ENCODE data around the gene FBN2. TPM values are rescaled to one million over a fixed set of nuclear protein-coding genes. Genes with fewer than 3 reads are reported as not detected.
"Not testable (repeated sequence)": the region's sequence is repeated elsewhere in the genome, so short reads cannot be mapped to it uniquely, and the experiment has no call there.

The FBN2 gene
- total and polyA plus RNA-seq, 9 of the 15 experiments (the other 6 are each of a cell fraction or from before 2014, with no cell fraction given), result 0.01 to 0.09 TPM; not detected in 7

DNA sequence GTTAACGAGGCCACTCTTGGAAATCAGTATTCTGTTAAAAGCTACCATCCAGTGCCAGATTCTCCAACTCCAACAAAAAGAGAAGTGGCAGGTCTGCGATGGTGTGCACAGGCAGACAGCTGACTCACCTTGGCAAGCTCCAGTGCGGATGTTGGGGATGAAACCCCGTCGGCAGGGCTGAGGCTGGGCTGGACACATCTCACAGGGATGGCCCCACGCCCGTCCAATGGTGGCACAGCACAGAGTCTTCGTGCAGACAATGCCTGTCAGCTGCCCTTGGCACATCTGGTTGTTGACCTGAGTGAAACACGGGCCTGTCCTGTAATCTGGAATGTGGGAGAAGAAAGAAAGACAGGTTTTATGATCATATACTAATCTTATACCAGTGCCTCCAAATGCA lies 73.4 kb downstream of the FBN2 start (continued):
- TF ChIP-seq POLR2G (IDR thresholded peaks at IDR 0.05; ENCODE audit: low read depth, low read length) (no peak), PML (IDR thresholded peaks at IDR 0.05; ENCODE audit: low read length) (no peak)

- 0 out of 2 replicates have a peak, but pooled peaks cover 2% of the 10 kb centered on the region for H3K9me3 ChIP-seq (replicated peaks; ENCODE audit: control insufficient read depth, insufficient read depth, low read depth, low read length)
- H3K36me3 ChIP-seq (ENCODE audit: control insufficient read depth, insufficient read depth, low read length), result no peaks in the 10 kb centered on the region
- H2AFZ ChIP-seq (ENCODE audit: low read depth, low read length), result no peak overlapping the region
- H3K79me2 ChIP-seq (ENCODE audit: control insufficient read depth, insufficient read depth, low read length), result no peaks in the 10 kb centered on the region
- H3K9ac ChIP-seq (ENCODE audit: insufficient read depth in 1 of 2, low read depth in 2 of 2, low read length in 2 of 2), result no peak overlapping the region
- in situ Hi-C loops (cut with MboI) (no loop called here), intact Hi-C loops (cut with micrococcal nuclease) (no loop called here)
- no peak for FAIRE-seq
- no peaks in the 10 kb centered on the region for H4K20me1 ChIP-seq (replicated peaks; ENCODE audit: control insufficient read depth, insufficient read depth, low read length)
- BruUV-seq (replicated peaks), result no TSS peak
- no peak overlapping the region for H3K4me3 ChIP-seq
- no peak overlapping the region for H3K27ac ChIP-seq (ENCODE audit: extremely low read depth, low read depth, low read length)
- WGBS (ENCODE audit: insufficient coverage, low coverage, missing lambda C conversion rate), result 0% methylated on average over 2 of the region's 2 CpGs
- POLR2A ChIA-PET, result interaction anchor here (0.6 kb wide), 1 partner anchor 585 kb away, joined by 4 read pairs; no protein-coding TSS in a partner anchor
- CTCF ChIA-PET (ENCODE audit: low intra/inter-chr PET ratio), result no interaction called here
- ATAC-seq, result no peak
- H3K4me1 ChIP-seq (replicated peaks in 1 of 2; ENCODE audit: control insufficient read depth in 2 of 2, insufficient read depth in 2 of 2, low read length in 2 of 2), result no peaks in the 10 kb centered on the region
- H3K27me3 ChIP-seq (ENCODE audit: control insufficient read depth in 2 of 2, insufficient read depth in 2 of 2, low read length in 2 of 2), result no peaks in the 10 kb centered on the region
- no peak for DNase-seq (ENCODE audit: extremely low read depth in 1 of 4, low spot score in 3 of 4)
- H3K4me2 ChIP-seq (ENCODE audit: insufficient read depth, low read length), result no peak overlapping the region
- H3K9me1 ChIP-seq (ENCODE audit: control insufficient read depth, insufficient read depth, low read length), result no peaks in the 10 kb centered on the region
- TF ChIP-seq, protein P1, sequence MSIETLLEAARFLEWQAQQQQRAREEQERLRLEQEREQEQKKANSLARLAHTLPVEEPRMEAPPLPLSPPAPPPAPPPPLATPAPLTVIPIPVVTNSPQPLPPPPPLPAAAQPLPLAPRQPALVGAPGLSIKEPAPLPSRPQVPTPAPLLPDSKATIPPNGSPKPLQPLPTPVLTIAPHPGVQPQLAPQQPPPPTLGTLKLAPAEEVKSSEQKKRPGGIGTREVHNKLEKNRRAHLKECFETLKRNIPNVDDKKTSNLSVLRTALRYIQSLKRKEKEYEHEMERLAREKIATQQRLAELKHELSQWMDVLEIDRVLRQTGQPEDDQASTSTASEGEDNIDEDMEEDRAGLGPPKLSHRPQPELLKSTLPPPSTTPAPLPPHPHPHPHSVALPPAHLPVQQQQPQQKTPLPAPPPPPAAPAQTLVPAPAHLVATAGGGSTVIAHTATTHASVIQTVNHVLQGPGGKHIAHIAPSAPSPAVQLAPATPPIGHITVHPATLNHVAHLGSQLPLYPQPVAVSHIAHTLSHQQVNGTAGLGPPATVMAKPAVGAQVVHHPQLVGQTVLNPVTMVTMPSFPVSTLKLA (conservative IDR thresholded peaks at IDR 0.05), result no peak
Measured at GRCh38 chr5:128462330-128462729, 75.7 kb downstream of the FBN2 start.

GRCh38 chr5:128457147-128457915 lies 80.7 kb downstream of the FBN2 start:
- H3K9ac ChIP-seq (ENCODE audit: insufficient read depth in 1 of 2, low read depth in 2 of 2, low read length in 2 of 2); CTCF ChIA-PET (ENCODE audit: low intra/inter-chr PET ratio); H2AFZ ChIP-seq (ENCODE audit: low read depth, low read length); H3K79me2 ChIP-seq (ENCODE audit: control insufficient read depth, insufficient read depth, low read length); DNase-seq (ENCODE audit: extremely low read depth in 1 of 4, low spot score in 3 of 4); intact Hi-C loops (cut with micrococcal nuclease); POLR2A ChIA-PET; H3K9me1 ChIP-seq (ENCODE audit: control insufficient read depth, insufficient read depth, low read length); H3K27me3 ChIP-seq (ENCODE audit: control insufficient read depth in 2 of 2, insufficient read depth in 2 of 2, low read length in 2 of 2); BruUV-seq (replicated peaks); H4K20me1 ChIP-seq (replicated peaks; ENCODE audit: control insufficient read depth, insufficient read depth, low read length); H3K36me3 ChIP-seq (ENCODE audit: control insufficient read depth, insufficient read depth, low read length); H3K27ac ChIP-seq (ENCODE audit: extremely low read depth, low read depth, low read length); H3K4me1 ChIP-seq (replicated peaks in 1 of 2; ENCODE audit: control insufficient read depth in 2 of 2, insufficient read depth in 2 of 2, low read length in 2 of 2); ATAC-seq; FAIRE-seq; H3K9me3 ChIP-seq (replicated peaks; ENCODE audit: control insufficient read depth, insufficient read depth, low read depth, low read length); H3K4me3 ChIP-seq; in situ Hi-C loops (cut with MboI); H3K4me2 ChIP-seq (ENCODE audit: insufficient read depth, low read length): not testable (repeated sequence)
- WGBS (ENCODE audit: insufficient coverage, low coverage, missing lambda C conversion rate), result 0% methylated on average over 3 of the region's 3 CpGs
